Common myeloid progenitor, CD34-positive (primary cell): Measurements from ENCODE around the gene NAA38.

ENCODE experiments used
- CTCF ChIA-PET: fragments of 350-600 bp; sonication (Branson Sonifier 250); formaldehyde crosslinking; loops from one replicate; lab custom pipeline; 2021; ENCODE audit warnings: antibody characterized with exemption; lab: Charles Lee
- POLR2A ChIA-PET: fragments of 350-600 bp; sonication (Branson Sonifier 250); formaldehyde crosslinking; loops from one replicate; lab custom pipeline; 2021; ENCODE audit warnings: antibody characterized with exemption; lab: Charles Lee
- DNase-seq, 3 donors: peaks; one replicate each; pipeline versions ENCODE4 v3.0.0 to v3.0.0-alpha.2; 2013
- H3K27ac ChIP-seq, 2 experiments: 1 replicate in 1 of 2; 2 replicates in 1 of 2; pipeline ENCODE4 v1.7.0; 2013; ENCODE audit warnings: inconsistent platforms in 2 of 2, low read length in 2 of 2, mild to moderate bottlenecking in 2 of 2, low read depth in 1 of 2, moderate library complexity in 1 of 2; ENCODE audit not compliant: severe bottlenecking in 2 of 2, insufficient read depth in 1 of 2, poor library complexity in 1 of 2
- H3K27me3 ChIP-seq, 5 experiments: replicated peaks in 2 of 5; 1 replicate in 3 of 5; 2 replicates in 2 of 5; pipeline versions ENCODE4 v1.6.1 to v1.7.0; 2013; ENCODE audit warnings: low read length in 4 of 5, mild to moderate bottlenecking in 2 of 5, moderate library complexity in 2 of 5, inconsistent platforms in 1 of 5; ENCODE audit not compliant: insufficient read depth in 5 of 5, control insufficient read depth in 4 of 5
- H3K36me3 ChIP-seq, 4 experiments: 1 replicate in 2 of 4; 2 replicates in 2 of 4; pipeline versions ENCODE4 v1.6.1 to v1.7.0; 2013; ENCODE audit warnings: low read length in 3 of 4, control low read depth in 1 of 4, mild to moderate bottlenecking in 1 of 4; ENCODE audit not compliant: control insufficient read depth in 4 of 4, insufficient read depth in 4 of 4
- H3K4me1 ChIP-seq, 4 experiments: 1 replicate in 3 of 4; 2 replicates in 1 of 4; pipeline versions ENCODE4 v1.6.1 to v1.7.1; 2013; ENCODE audit warnings: low read length in 3 of 4, mild to moderate bottlenecking in 3 of 4, control low read depth in 1 of 4, inconsistent platforms in 1 of 4, moderate library complexity in 1 of 4; ENCODE audit not compliant: control insufficient read depth in 4 of 4, insufficient read depth in 4 of 4; ENCODE audit errors: control extremely low read depth in 1 of 4
- H3K4me3 ChIP-seq, 7 experiments: 1 replicate in 4 of 7; 2 replicates in 3 of 7; pipeline versions ENCODE4 v1.5.1 to v1.7.0; 2013; ENCODE audit warnings: mild to moderate bottlenecking in 7 of 7, low read length in 6 of 7, moderate library complexity in 6 of 7, inconsistent platforms in 2 of 7, low read depth in 2 of 7, control low read depth in 1 of 7; ENCODE audit not compliant: insufficient read depth in 4 of 7, control insufficient read depth in 1 of 7; ENCODE audit errors: extremely low read depth in 1 of 7
- H3K9me3 ChIP-seq, 5 experiments: 1 replicate in 4 of 5; 2 replicates in 1 of 5; pipeline versions ENCODE4 v1.6.1 to v1.7.1; 2013; ENCODE audit warnings: low read length in 4 of 5, mild to moderate bottlenecking in 2 of 5, inconsistent platforms in 1 of 5, low read depth in 1 of 5, moderate library complexity in 1 of 5; ENCODE audit not compliant: control insufficient read depth in 4 of 5, insufficient read depth in 2 of 5; ENCODE audit errors: control extremely low read depth in 1 of 5
- WGBS: methylation state at CpG from one replicate; pipeline ENCODE4 v1.1.5; 2013; ENCODE audit not compliant: insufficient coverage; 5-methylcytosine and 5-hydroxymethylcytosine counted together

Gene NAA38

GRCh38 chr17:7857713-7858521 lies 558 bp upstream of the NAA38 start, which contains the start of gene CYB5D1:
CYB5D1 (plus strand) TSS chr17:7858003; CDS start chr17:7858135, 132 bp downstream.
- H3K27ac ChIP-seq, result peak within 1 kb of the TSS; percentile 88 to 93
- CTCF ChIA-PET, result interaction anchor here (0.6 to 14.9 kb wide), 16 partner anchors 9 to 170 kb away, joined by 3 to 316 read pairs (median 6); partner anchors contain the start of genes CHD3 and TP53
- H3K36me3 ChIP-seq, result peaks cover 7 to 41% (median 20%) of the 10 kb centered on the region in 4 experiments
- POLR2A ChIA-PET, result interaction anchor here (0.7 to 2.6 kb wide), 12 partner anchors 10 to 283 kb away, joined by 3 to 31 read pairs (median 3); partner anchors contain the start of genes CHD3 and KDM6B
- H3K27me3 ChIP-seq, result no peaks in the 10 kb centered on the region
- H3K9me3 ChIP-seq, result no peaks in the 10 kb centered on the region
- H3K4me3 ChIP-seq, result peak within 1 kb of the TSS; percentile 56 to 93 (median 86)
- 4% methylated on average over 47 of the region's 48 CpGs for WGBS
- H3K4me1 ChIP-seq, result peaks cover 5 to 38% (median 37%) of the 10 kb centered on the region in 4 experiments
- DNase-seq, result peak; percentile 95 to 97 (median 97)

- WGBS, result under 1% methylated on average over 17 of the region's 29 CpGs
- POLR2A ChIA-PET, result interaction anchor here (0.6 to 2.6 kb wide), 10 partner anchors 11 to 284 kb away, joined by 3 to 31 read pairs (median 6); partner anchors contain the start of genes CHD3 and RNF227
- peak overlapping the region; percentile 88 to 93 for H3K27ac ChIP-seq
- H3K9me3 ChIP-seq, result no peaks in the 10 kb centered on the region
- H3K4me3 ChIP-seq, result peak overlapping the region; percentile 56 to 93 (median 86)
- H3K36me3 ChIP-seq, result peaks cover 3 to 47% (median 24%) of the 10 kb centered on the region in 4 experiments
- CTCF ChIA-PET, result interaction anchor here (0.6 to 3.1 kb wide), 11 partner anchors 12 to 158 kb away, joined by 3 to 16 read pairs (median 6); no protein-coding TSS in a partner anchor
- H3K4me1 ChIP-seq, result peaks cover 5 to 50% (median 42%) of the 10 kb centered on the region in 4 experiments
- peak; percentile 87 to 98 (median 95) for DNase-seq
- H3K27me3 ChIP-seq, result no peaks in the 10 kb centered on the region
These were observed 1.1 kb downstream of the NAA38 start for GRCh38 chr17:7856011-7856810.

- ChIA-PET CTCF (interaction anchor here (0.6 to 3.1 kb wide), 4 partner anchors 11 to 57 kb away, joined by 3 to 16 read pairs (median 8); no protein-coding TSS in a partner anchor), POLR2A (interaction anchor here (0.6 to 2.6 kb wide), 5 partner anchors 11 to 60 kb away, joined by 4 to 16 read pairs (median 7); partner anchors contain the start of gene RNF227)
- no peak for DNase-seq
- H3K27ac ChIP-seq, result peak overlapping the region; percentile 34 to 88
- peaks cover 5 to 51% (median 43%) of the 10 kb centered on the region in 4 experiments for H3K4me1 ChIP-seq
- H3K4me3 ChIP-seq, result peak overlapping the region in 4 of 7 experiments; percentile 53 to 89 (median 85)
- H3K36me3 ChIP-seq, result peaks cover 2 to 48% (median 25%) of the 10 kb centered on the region in 4 experiments
- no peaks in the 10 kb centered on the region for H3K27me3 ChIP-seq
- no peaks in the 10 kb centered on the region for H3K9me3 ChIP-seq
- 45% methylated on average over 8 of the region's 15 CpGs for WGBS
These were observed 1.7 kb downstream of the NAA38 start for GRCh38 chr17:7855660-7856010.

- H3K4me1 ChIP-seq, result peaks cover 5 to 51% (median 43%) of the 10 kb centered on the region in 4 experiments
- POLR2A ChIA-PET, result interaction anchor here (0.6 to 2.6 kb wide), 5 partner anchors 10 to 60 kb away, joined by 4 to 16 read pairs (median 7); partner anchors contain the start of gene RNF227
- 91% methylated on average over 42 of the region's 57 CpGs for WGBS
- CTCF ChIA-PET, result interaction anchor here (0.6 to 3.1 kb wide), 3 partner anchors 10 to 57 kb away, joined by 3 to 16 read pairs (median 6); no protein-coding TSS in a partner anchor
- DNase-seq, result no peak
- peaks cover 3 to 49% (median 27%) of the 10 kb centered on the region in 4 experiments for H3K36me3 ChIP-seq
- H3K4me3 ChIP-seq, result peak within 1 kb of the TSS in 4 of 7 experiments; percentile 53 to 89 (median 85)
- H3K27ac ChIP-seq, result peak within 1 kb of the TSS; percentile 34 to 88
- H3K9me3 ChIP-seq, result no peaks in the 10 kb centered on the region
- no peaks in the 10 kb centered on the region for H3K27me3 ChIP-seq
These were observed 2.3 kb downstream of the NAA38 start, which contains the start of gene TMEM88 for GRCh38 chr17:7854851-7855659. TMEM88 (plus strand) TSS chr17:7855066; CDS start chr17:7855075, 9 bp downstream.

GRCh38 chr17:7854078-7854777 lies 3.1 kb downstream of the NAA38 start:
- H3K27me3 ChIP-seq, result no peaks in the 10 kb centered on the region
- H3K4me1 ChIP-seq, result peaks cover 5 to 49% (median 42%) of the 10 kb centered on the region in 4 experiments
- ChIA-PET CTCF (interaction anchor here (0.9 to 4.5 kb wide), 2 partner anchors 15 to 31 kb away, joined by 3 to 29 read pairs; no protein-coding TSS in a partner anchor), POLR2A (interaction anchor here (0.9 kb wide), 1 partner anchor 9 kb away, joined by 5 read pairs; no protein-coding TSS in a partner anchor)
- DNase-seq, result no peak
- no peaks in the 10 kb centered on the region for H3K9me3 ChIP-seq
- H3K27ac ChIP-seq, result no peak overlapping the region
- H3K4me3 ChIP-seq, result no peak overlapping the region
- WGBS, result 94% methylated on average over 8 of the region's 31 CpGs
- H3K36me3 ChIP-seq, result peaks cover 5 to 53% (median 35%) of the 10 kb centered on the region in 4 experiments
